Uterus (tissue), 4 donors: ENCODE data around the gene GPR183. TPM values are rescaled to one million over a fixed set of nuclear protein-coding genes. Genes with fewer than 3 reads are reported as not detected.

ENCODE experiments used
- DNase-seq, 2 donors: peaks; one replicate each; pipeline ENCODE4 v3.0.0-alpha.2; 2019 to 2020
- H3K27ac ChIP-seq, 2 donors: fragments of 200-600 bp; sonication (generic); 1 replicate in 1 of 2; 2 replicates in 1 of 2; pipeline ENCODE4 v1.5.1; 2016 to 2018
- H3K27me3 ChIP-seq, 2 donors: fragments of 200-600 bp; sonication (generic); one replicate each; pipeline ENCODE4 v1.5.1; 2018 to 2019; ENCODE audit warnings: control low read depth in 1 of 2
- H3K36me3 ChIP-seq, 2 donors: fragments of 200-600 bp; sonication (generic); one replicate each; pipeline ENCODE4 v1.5.1; 2019; ENCODE audit warnings: control low read depth in 1 of 2
- H3K4me1 ChIP-seq, 2 donors: fragments of 200-600 bp; sonication (generic); one replicate each; pipeline ENCODE4 v1.5.1; 2018 to 2019; ENCODE audit warnings: control low read depth in 1 of 2
- H3K4me3 ChIP-seq, 2 donors: fragments of 200-600 bp; sonication (generic); 1 replicate in 1 of 2; 2 replicates in 1 of 2; pipeline ENCODE4 v1.5.1; 2018 to 2019; ENCODE audit warnings: mild to moderate bottlenecking in 1 of 2
- H3K9me3 ChIP-seq, 2 donors: fragments of 200-600 bp; sonication (generic); one replicate each; pipeline ENCODE4 v1.5.1; 2019; ENCODE audit warnings: control low read depth in 1 of 2
- CTCF ChIP-seq, 4 experiments: fragments of 200-600 bp in 2 of 4; fragments of 450-650 bp in 2 of 4; sonication (generic) in 2 of 4; IDR thresholded peaks; one replicate each; pipeline ENCODE4 v1.5.1; 2016 to 2019; ENCODE audit warnings: antibody characterized with exemption in 4 of 4, mild to moderate bottlenecking in 2 of 4, moderate library complexity in 1 of 4
- POLR2A ChIP-seq, 2 donors: fragments of 450-650 bp; IDR thresholded peaks; one replicate each; pipeline ENCODE4 v1.6.1; 2016; ENCODE audit warnings: antibody characterized with exemption in 2 of 2, mild to moderate bottlenecking in 1 of 2, moderate library complexity in 1 of 2
- intact Hi-C: fragments of 100-400 bp; cut with DNase I; formaldehyde crosslinking; loops from one replicate; pipeline ENCODE4 v1.15.1; 2023; ENCODE audit warnings: low total_unique reads
- total RNA-seq, 4 donors: library from RNA; depleted of rRNA in 3 of 4; stranded (reverse); fragments of >200 nt in 3 of 4; gene quantifications; one replicate each; pipeline versions ENCODE4 v1.1.0 to v1.2.4, GENCODE V29; 2014 to 2023
- donor health status: DM: yes; HTN: yes; CAD: no.

GPR183 gene
- total RNA-seq, 4 donors from 2014 or later = 2.0 to 10.8 (median 3.8) TPM

DNA sequence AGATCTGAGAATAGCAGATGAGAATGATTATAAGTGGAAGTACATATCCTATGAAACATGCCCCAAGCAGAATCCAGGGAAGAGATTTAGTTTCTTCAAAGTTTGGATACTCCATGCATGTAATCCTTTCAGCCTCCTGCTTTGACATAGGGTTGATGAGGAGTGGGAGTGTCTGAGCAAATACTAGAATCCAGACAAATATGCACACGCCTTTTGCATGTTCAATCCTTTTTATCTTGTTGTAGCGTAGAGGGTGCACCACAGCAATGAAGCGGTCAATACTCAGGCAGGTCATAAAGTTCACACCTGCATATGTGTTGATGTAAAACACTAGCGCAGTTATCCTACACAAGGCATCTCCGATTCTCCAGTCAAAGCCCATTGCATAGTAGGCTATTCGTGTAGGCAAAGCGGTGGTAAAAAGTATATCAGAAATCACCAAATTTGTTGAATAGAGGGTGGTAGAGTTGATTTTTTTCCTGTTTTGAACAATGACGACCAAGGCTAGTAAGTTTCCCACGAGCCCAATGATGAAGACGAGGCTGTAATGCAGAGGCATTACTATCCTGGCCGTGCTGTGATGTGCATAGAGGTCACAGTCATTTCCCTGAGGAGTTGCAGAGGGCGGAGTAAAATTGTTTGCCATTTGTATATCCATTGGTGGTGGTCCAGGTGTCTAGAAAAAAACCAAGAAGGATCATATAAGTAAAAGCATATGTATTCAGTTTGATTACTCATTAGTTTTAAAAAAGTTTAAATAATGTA, 11.5 kb downstream of the GPR183 start:
- Histone ChIP-seq H3K27ac (no peak overlapping the region), H3K36me3 (no peaks in the 10 kb centered on the region), H3K4me1 (no peaks in the 10 kb centered on the region), H3K9me3 (no peaks in the 10 kb centered on the region), H3K4me3 (no peak overlapping the region), H3K27me3 (no peaks in the 10 kb centered on the region)
- TF ChIP-seq POLR2A (IDR thresholded peaks at IDR 0.05) (no peak), CTCF (IDR thresholded peaks at IDR 0.05) (no peak)
- intact Hi-C loops = no loop called here
- DNase-seq = no peak

GRCh38 chr13:99294958-99295357, 12.2 kb downstream of the GPR183 start:
- H3K27ac ChIP-seq = no peak overlapping the region

DNA sequence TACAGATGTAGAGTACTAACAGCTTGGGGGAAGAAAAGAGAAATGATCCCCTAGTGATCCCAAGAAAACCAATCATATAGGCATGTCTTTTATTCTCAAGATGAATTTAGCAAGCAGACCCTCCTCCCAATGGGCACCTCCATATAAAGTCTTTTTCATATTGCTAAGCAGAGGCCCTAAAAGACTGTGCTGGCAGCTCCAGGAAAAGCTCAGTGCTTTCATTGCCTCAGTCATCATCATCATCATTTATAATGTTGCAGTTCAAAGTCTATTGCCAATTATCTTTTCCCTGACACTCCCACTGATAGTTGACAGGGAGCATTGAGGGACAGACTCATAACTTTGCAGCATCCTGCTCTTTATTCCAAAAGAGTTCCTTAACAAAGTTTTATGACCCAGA, 13.0 kb downstream of the GPR183 start:
- Histone ChIP-seq H3K4me1 (no peaks in the 10 kb centered on the region), H3K27ac (no peak overlapping the region), H3K36me3 (no peaks in the 10 kb centered on the region), H3K4me3 (no peak overlapping the region), H3K27me3 (no peaks in the 10 kb centered on the region), H3K9me3 (no peaks in the 10 kb centered on the region)
- DNase-seq = no peak
- TF ChIP-seq POLR2A (IDR thresholded peaks at IDR 0.05) (no peak), CTCF (IDR thresholded peaks at IDR 0.05) (no peak)
- intact Hi-C loops = no loop called here

More at GRCh38 chr13:99294958-99295357, 12.2 kb downstream of the GPR183 start:
- intact Hi-C loops = no loop called here
- TF ChIP-seq POLR2A (IDR thresholded peaks at IDR 0.05) = no peak
- TF ChIP-seq CTCF (IDR thresholded peaks at IDR 0.05) = no peak
- H3K4me3 ChIP-seq = no peak overlapping the region
- H3K9me3 ChIP-seq = no peaks in the 10 kb centered on the region
- H3K36me3 ChIP-seq = no peaks in the 10 kb centered on the region
- no peak for DNase-seq
- no peaks in the 10 kb centered on the region for H3K4me1 ChIP-seq
- H3K27me3 ChIP-seq = no peaks in the 10 kb centered on the region

- DNase-seq = no peak
- H3K27ac ChIP-seq = no peak overlapping the region
- H3K36me3 ChIP-seq = no peaks in the 10 kb centered on the region
- no peaks in the 10 kb centered on the region for H3K27me3 ChIP-seq
- H3K9me3 ChIP-seq = no peaks in the 10 kb centered on the region
- TF ChIP-seq POLR2A (IDR thresholded peaks at IDR 0.05) (no peak), CTCF (IDR thresholded peaks at IDR 0.05) (no peak)
- intact Hi-C loops = no loop called here
- no peaks in the 10 kb centered on the region for H3K4me1 ChIP-seq
- H3K4me3 ChIP-seq = no peak overlapping the region
Observed at GRCh38 chr13:99293178-99293577, 14.0 kb downstream of the GPR183 start.

DNA sequence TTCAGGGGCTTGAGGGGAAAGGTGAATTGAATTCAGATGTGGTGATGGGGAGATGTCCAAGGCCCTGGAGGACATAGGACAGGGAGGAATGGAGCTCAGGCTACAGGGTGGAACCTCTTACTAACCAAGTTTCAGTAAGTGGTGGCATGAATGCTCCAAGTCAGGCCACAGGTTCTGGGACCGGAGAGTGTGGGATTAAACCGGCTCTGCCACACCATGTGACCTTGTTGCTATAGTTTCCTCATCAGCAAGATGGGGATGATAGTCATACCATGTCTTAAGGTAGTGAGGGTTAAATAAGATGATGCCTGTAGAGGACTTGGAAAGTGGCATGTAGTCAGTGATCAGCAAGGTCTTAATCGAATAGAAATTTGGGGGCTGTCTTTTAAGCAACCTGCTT, 16.3 kb downstream of the GPR183 start:
- Histone ChIP-seq H3K36me3 (no peaks in the 10 kb centered on the region), H3K27ac (no peak overlapping the region), H3K4me1 (no peaks in the 10 kb centered on the region), H3K27me3 (no peaks in the 10 kb centered on the region), H3K9me3 (no peaks in the 10 kb centered on the region), H3K4me3 (no peak overlapping the region)
- intact Hi-C loops = no loop called here
- TF ChIP-seq CTCF (IDR thresholded peaks at IDR 0.05) (no peak), POLR2A (IDR thresholded peaks at IDR 0.05) (no peak)
- DNase-seq = no peak
